MCF 10A (cell line): ENCODE results near the gene AIP. TPM values are rescaled to one million over a fixed set of nuclear protein-coding genes. Genes with fewer than 3 reads are reported as not detected.

ENCODE experiments used
- BruUV-seq: library from RNA; stranded (reverse); fragments of 400-500 nt; replicated peaks from 2 replicates; lab custom pipeline; 2021; lab: Mats Ljungman, UMichigan
- CTCF ChIA-PET: fragments of 300-600 bp; sonication (Branson Sonifier 250); formaldehyde crosslinking; extraction: SDS; loops from one replicate; lab custom pipeline; 2021; ENCODE audit warnings: antibody characterized with exemption, inconsistent platforms; lab: Yijun Ruan, JAX
- POLR2A ChIA-PET: fragments of 300-600, 350-650 bp; sonication (Branson Sonifier 250); formaldehyde crosslinking; extraction: SDS; loops from one replicate; lab custom pipeline; 2020; ENCODE audit warnings: antibody characterized with exemption, inconsistent platforms; lab: Yijun Ruan, JAX
- DNase-seq: peaks from one replicate; pipeline ENCODE4 v3.0.0-alpha.2; 2018; ENCODE audit not compliant: unreplicated experiment
- H3K27ac Mint-ChIP-seq: one replicate; pipeline ENCODE4 v1.8.0; 2022; ENCODE audit warnings: mild to moderate bottlenecking, low read depth, mixed read lengths; ENCODE audit not compliant: unreplicated experiment
- H3K27me3 Mint-ChIP-seq: one replicate; pipeline ENCODE4 v1.8.0; 2022; ENCODE audit warnings: mixed read lengths; ENCODE audit not compliant: insufficient read depth, unreplicated experiment
- H3K36me3 Mint-ChIP-seq: one replicate; pipeline ENCODE4 v1.8.0; 2022; ENCODE audit warnings: mild to moderate bottlenecking, moderate library complexity, mixed read lengths; ENCODE audit not compliant: insufficient read depth, unreplicated experiment
- H3K4me1 Mint-ChIP-seq: one replicate; pipeline ENCODE4 v1.8.0; 2022; ENCODE audit warnings: mixed read lengths; ENCODE audit not compliant: insufficient read depth, unreplicated experiment
- H3K4me3 Mint-ChIP-seq: one replicate; pipeline ENCODE4 v1.8.0; 2022; ENCODE audit warnings: mild to moderate bottlenecking, moderate library complexity, mixed read lengths; ENCODE audit not compliant: unreplicated experiment
- H3K9me3 Mint-ChIP-seq: one replicate; pipeline ENCODE4 v1.8.0; 2022; ENCODE audit warnings: mixed read lengths; ENCODE audit not compliant: unreplicated experiment
- intact Hi-C: fragments of 100-400 bp; cut with micrococcal nuclease; formaldehyde crosslinking; loops from 2 replicates; pipeline ENCODE4 v1.14.1; 2022
- total RNA-seq: library from RNA; stranded (reverse); gene quantifications from 2 replicates; pipeline ENCODE4 v1.2.3, GENCODE V29; 2022
- TF ChIP-seq, protein P1 (sequence below): fragments of 200-600 bp; IDR thresholded peaks from one replicate; pipeline ENCODE4 v1.8.0; 2022; ENCODE audit warnings: antibody characterized with exemption, mild to moderate bottlenecking; ENCODE audit not compliant: unreplicated experiment

Gene AIP
- total RNA-seq, 1 experiment from 2014 or later = 30.5 TPM

DNA sequence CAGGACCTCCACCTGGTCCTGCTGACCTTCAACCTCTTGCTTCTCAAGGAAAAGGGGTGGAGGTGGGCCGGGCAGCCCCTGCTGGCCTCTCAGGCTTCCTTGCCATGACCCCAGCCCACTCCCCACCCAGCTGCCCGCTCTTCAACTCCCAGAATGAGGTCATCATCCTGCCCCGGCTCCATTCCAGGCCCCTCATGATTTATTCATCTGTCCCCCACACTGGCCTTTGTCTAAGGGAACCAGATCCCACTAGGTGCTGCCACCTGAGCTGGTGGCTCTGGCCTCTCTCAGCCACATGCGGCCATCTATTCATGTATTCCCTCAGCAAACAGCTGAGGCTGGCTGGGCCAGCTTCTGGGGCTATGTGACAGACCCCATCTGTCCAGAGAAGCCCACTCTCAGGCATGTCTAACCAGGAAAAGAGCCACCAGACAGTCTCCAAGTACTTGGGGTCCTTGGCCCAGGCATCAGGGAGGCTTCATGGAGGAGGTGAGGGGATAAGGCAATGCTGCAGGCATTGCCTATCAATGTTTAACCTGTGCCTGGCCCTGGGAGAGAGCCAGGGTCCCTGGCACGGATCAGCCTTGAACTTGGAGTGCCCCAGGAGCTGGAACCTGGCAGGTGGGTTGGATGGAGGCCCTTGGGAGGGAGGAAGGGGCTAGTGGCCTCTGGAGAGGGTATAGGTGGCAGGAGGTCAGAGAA, 42.6 kb downstream of the AIP start:
- Mint-ChIP-seq H3K36me3 (no peaks in the 10 kb centered on the region), H3K4me3 (no peak overlapping the region), H3K27ac (no peak overlapping the region), H3K9me3 (peaks cover 10% of the 10 kb centered on the region), H3K27me3 (peaks cover 11% of the 10 kb centered on the region), H3K4me1 (peaks cover 6% of the 10 kb centered on the region)
- TF ChIP-seq, protein P1, sequence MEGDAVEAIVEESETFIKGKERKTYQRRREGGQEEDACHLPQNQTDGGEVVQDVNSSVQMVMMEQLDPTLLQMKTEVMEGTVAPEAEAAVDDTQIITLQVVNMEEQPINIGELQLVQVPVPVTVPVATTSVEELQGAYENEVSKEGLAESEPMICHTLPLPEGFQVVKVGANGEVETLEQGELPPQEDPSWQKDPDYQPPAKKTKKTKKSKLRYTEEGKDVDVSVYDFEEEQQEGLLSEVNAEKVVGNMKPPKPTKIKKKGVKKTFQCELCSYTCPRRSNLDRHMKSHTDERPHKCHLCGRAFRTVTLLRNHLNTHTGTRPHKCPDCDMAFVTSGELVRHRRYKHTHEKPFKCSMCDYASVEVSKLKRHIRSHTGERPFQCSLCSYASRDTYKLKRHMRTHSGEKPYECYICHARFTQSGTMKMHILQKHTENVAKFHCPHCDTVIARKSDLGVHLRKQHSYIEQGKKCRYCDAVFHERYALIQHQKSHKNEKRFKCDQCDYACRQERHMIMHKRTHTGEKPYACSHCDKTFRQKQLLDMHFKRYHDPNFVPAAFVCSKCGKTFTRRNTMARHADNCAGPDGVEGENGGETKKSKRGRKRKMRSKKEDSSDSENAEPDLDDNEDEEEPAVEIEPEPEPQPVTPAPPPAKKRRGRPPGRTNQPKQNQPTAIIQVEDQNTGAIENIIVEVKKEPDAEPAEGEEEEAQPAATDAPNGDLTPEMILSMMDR = no peak
- intact Hi-C loops = no loop called here
- BruUV-seq = no TSS peak
- ChIA-PET CTCF (no interaction called here), POLR2A (interaction anchor here (0.8 to 1.1 kb wide), 2 partner anchors 11 to 41 kb away, joined by 3 read pairs; no protein-coding TSS in a partner anchor)
- DNase-seq = no peak

DNA sequence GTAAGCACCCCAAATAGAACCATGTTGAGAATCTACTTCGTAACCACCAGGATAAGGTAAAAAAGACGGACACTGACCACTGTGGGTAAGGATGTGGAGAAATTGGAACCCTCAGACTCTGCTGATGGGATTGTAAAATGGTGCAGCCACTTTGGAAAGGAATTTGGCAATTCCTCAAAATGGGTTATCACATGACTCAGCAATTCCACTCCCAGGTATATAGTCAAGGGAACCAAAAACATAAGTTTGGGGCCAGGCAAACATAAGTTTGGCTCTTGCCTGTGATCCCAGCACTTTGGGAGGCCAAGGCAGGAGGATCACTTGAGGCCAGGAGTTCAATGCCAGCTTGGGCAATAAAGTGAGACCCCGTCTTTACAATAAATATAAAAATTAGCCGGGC, 45.5 kb downstream of the AIP start:
- no peak for DNase-seq
- TF ChIP-seq, protein P1 = no peak
- H3K36me3 Mint-ChIP-seq = no peaks in the 10 kb centered on the region
- H3K27ac Mint-ChIP-seq = no peak overlapping the region
- intact Hi-C loops = no loop called here
- POLR2A ChIA-PET = interaction anchor here (0.6 to 1.5 kb wide), 2 partner anchors 12 to 98 kb away, joined by 3 read pairs; no protein-coding TSS in a partner anchor
- no TSS peak for BruUV-seq
- peaks cover 6% of the 10 kb centered on the region for H3K4me1 Mint-ChIP-seq
- H3K4me3 Mint-ChIP-seq = no peak overlapping the region
- H3K27me3 Mint-ChIP-seq = peaks cover 11% of the 10 kb centered on the region
- CTCF ChIA-PET = no interaction called here
- peaks cover 10% of the 10 kb centered on the region for H3K9me3 Mint-ChIP-seq

DNA sequence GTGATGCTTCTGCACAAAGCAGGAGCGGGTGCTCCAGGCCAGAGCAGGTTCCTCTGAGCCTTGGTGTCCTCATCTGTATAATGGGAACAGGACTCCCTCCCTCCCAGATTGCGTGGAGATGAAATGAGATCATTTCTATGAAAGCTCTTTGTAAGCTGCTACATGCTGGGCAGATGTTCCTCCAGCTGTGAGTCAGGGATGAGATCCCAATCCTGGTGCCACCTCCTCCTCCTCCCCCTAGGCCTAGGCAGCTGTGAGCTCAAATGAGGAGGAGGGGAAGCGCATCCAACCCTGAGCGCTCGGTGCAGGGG, 47.4 kb downstream of the AIP start:
- Mint-ChIP-seq H3K36me3 (no peaks in the 10 kb centered on the region), H3K27ac (no peak overlapping the region), H3K4me1 (peaks cover 6% of the 10 kb centered on the region), H3K9me3 (peaks cover 22% of the 10 kb centered on the region), H3K4me3 (no peak overlapping the region), H3K27me3 (no peaks in the 10 kb centered on the region)
- no TSS peak for BruUV-seq
- POLR2A ChIA-PET = no interaction called here
- intact Hi-C loops = no loop called here
- TF ChIP-seq, protein P1 = no peak
- CTCF ChIA-PET = no interaction called here
- DNase-seq = no peak

DNA sequence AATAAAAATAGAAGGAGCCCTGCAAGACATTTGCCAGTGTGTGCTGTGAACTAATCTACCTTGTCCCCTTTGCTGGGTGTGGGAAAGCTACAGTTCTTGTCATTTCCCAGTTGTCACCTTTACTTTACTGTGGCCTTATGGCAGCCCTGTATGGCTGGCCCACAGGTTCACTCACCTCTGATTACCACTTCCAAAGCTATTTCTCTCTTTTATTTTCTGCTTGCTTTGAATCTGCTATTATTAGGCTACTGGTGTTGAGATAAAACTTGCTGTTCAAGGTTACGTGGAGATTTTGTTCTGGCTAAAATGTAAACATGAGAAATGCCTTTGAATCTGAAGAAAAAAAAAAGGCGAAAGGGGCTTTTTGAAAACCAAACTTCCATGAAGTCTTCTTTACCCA, 50.1 kb downstream of the AIP start:
- Mint-ChIP-seq H3K27me3 (no peaks in the 10 kb centered on the region), H3K27ac (no peak overlapping the region), H3K4me3 (no peak overlapping the region), H3K9me3 (peaks cover 13% of the 10 kb centered on the region), H3K4me1 (peaks cover 6% of the 10 kb centered on the region), H3K36me3 (no peaks in the 10 kb centered on the region)
- intact Hi-C loops = no loop called here
- TF ChIP-seq, protein P1 = no peak
- DNase-seq = no peak
- ChIA-PET POLR2A (no interaction called here), CTCF (no interaction called here)
- BruUV-seq = no TSS peak
